Measurements from ENCODE around the gene BICC1. TPM values are rescaled to one million over a fixed set of nuclear protein-coding genes. Genes with fewer than 3 reads are reported as not detected.

BICC1 gene
- total and polyA plus RNA-seq, 2 donors (not counting 3 experiments of a cell fraction or from before 2014, with no cell fraction given): 0.06 to 0.29 TPM

GRCh38 chr10:58546722-58547445, 34.2 kb downstream of the BICC1 start:
- H3K9me3 ChIP-seq (replicated peaks; ENCODE audit: control insufficient read depth, insufficient read depth, low read length): no peaks in the 10 kb centered on the region
- TF ChIP-seq JUN (IDR thresholded peaks at IDR 0.05; ENCODE audit: borderline replicate concordance, insufficient read depth, insufficient read length, low read depth) (no peak), EZH2 (IDR thresholded peaks at IDR 0.05; ENCODE audit: borderline replicate concordance, low read depth, low read length, severe bottlenecking) (no peak), FOS (IDR thresholded peaks at IDR 0.05; ENCODE audit: borderline replicate concordance, insufficient read depth, low read length) (no peak), MAX (IDR thresholded peaks at IDR 0.05; ENCODE audit: insufficient read depth, insufficient read length) (no peak), MYC (IDR thresholded peaks at IDR 0.05; ENCODE audit: low read depth, low read length) (no peak), POLR2A (IDR thresholded peaks at IDR 0.05; ENCODE audit: low read depth, low read length) (no peak), CTCF (IDR thresholded peaks at IDR 0.05; ENCODE audit: extremely low read depth in 1 of 2, insufficient read depth in 1 of 2, low read depth in 1 of 2, low read length in 2 of 2) (no peak), POLR2AphosphoS5 (IDR thresholded peaks at IDR 0.05; ENCODE audit: insufficient read depth, low read depth, low read length) (no peak), GATA2 (IDR thresholded peaks at IDR 0.05; ENCODE audit: insufficient read depth, insufficient read length, low read depth, low read length) (no peak)
- H3K36me3 ChIP-seq (ENCODE audit: control insufficient read depth in 2 of 2, extremely low read depth in 1 of 2, insufficient read depth in 2 of 2, low read length in 2 of 2): no peaks in the 10 kb centered on the region
- H3K79me2 ChIP-seq (ENCODE audit: control insufficient read depth, insufficient read depth, low read length): no peaks in the 10 kb centered on the region
- no peak overlapping the region for H3K4me2 ChIP-seq (ENCODE audit: insufficient read depth, low read length)
- DNase-seq (ENCODE audit: low read depth, low spot score) (no peak), FAIRE-seq (no peak)
- H3K27me3 ChIP-seq (ENCODE audit: control insufficient read depth in 2 of 2, insufficient read depth in 2 of 2, low read length in 2 of 2): no peaks in the 10 kb centered on the region
- intact Hi-C loops (cut with micrococcal nuclease): no loop called here
- no peak overlapping the region for H3K4me3 ChIP-seq (replicated peaks in 1 of 3; ENCODE audit: insufficient read depth in 1 of 3, low read depth in 1 of 3, low read length in 3 of 3)
- no peak overlapping the region for H2AFZ ChIP-seq (ENCODE audit: low read depth, low read length)
- no peaks in the 10 kb centered on the region for H3K9me1 ChIP-seq (replicated peaks; ENCODE audit: control insufficient read depth, extremely low read depth, insufficient read depth, low read length)
- ChIA-PET CTCF (interaction anchor here (1.0 to 1.3 kb wide), 2 partner anchors 15 to 16 kb away, joined by 3 to 6 read pairs; no protein-coding TSS in a partner anchor), POLR2A (no interaction called here)
- H4K20me1 ChIP-seq (replicated peaks; ENCODE audit: control insufficient read depth, extremely low read depth, insufficient read depth, low read length): no peaks in the 10 kb centered on the region
- no peak overlapping the region for H3K27ac ChIP-seq (ENCODE audit: insufficient read depth, low read depth, low read length)
- H3K4me1 ChIP-seq (ENCODE audit: control insufficient read depth, extremely low read depth, insufficient read depth, low read length): no peaks in the 10 kb centered on the region
- BruUV-seq (replicated peaks): no TSS peak
- dilution Hi-C loops (cut with MboI; ENCODE audit: extremely low pct_ligation_motif_present, low sequenced_read_pairs): no loop called here
- H3K9ac ChIP-seq (replicated peaks; ENCODE audit: extremely low read depth, insufficient read depth, low read length): no peak overlapping the region
